ENCODE data around the gene LRRFIP1. TPM values are rescaled to one million over a fixed set of nuclear protein-coding genes. Genes with fewer than 3 reads are reported as not detected.

The LRRFIP1 gene
- total and polyA plus RNA-seq, 2 of the 13 experiments (the other 11 are each of a cell fraction or from before 2014, with no cell fraction given): 15.9 to 40.5 TPM

GRCh38 chr2:237682856-237683670 is 55.7 kb downstream of the LRRFIP1 start:
- in situ Hi-C loops (cut with HindIII; ENCODE audit: extremely low pct_ligation_motif_present, low pct_unique_long_range_greater_than_20kb): no loop called here
- peak overlapping the region; percentile 7 for H3K27ac ChIP-seq (ENCODE audit: extremely low read length, insufficient read depth, low read length)
- H2AFZ ChIP-seq (ENCODE audit: low read length): no peak overlapping the region
- TF ChIP-seq ZMYM4 (CRISPR knock-in tag; IDR thresholded peaks at IDR 0.05): peak; percentile 47; the same call in 1 of the 2 replicates
- peak; percentile 65; the same call in 1 of the 2 replicates for TF ChIP-seq FOXA3 (CRISPR knock-in tag; IDR thresholded peaks at IDR 0.05)
- 0 out of 2 replicates have a peak, but pooled peaks have one; percentile 39 for TF ChIP-seq ZBTB38 (CRISPR knock-in tag; IDR thresholded peaks at IDR 0.05)
- peak; percentile 67 for TF ChIP-seq HNF4G (IDR thresholded peaks at IDR 0.05; ENCODE audit: borderline replicate concordance, low read depth, low read length)
- TF ChIP-seq HNF4G (CRISPR knock-in tag; IDR thresholded peaks at IDR 0.05; ENCODE audit: borderline replicate concordance, low read depth): no peak
- TF ChIP-seq ASH2L (IDR thresholded peaks at IDR 0.05; ENCODE audit: insufficient read length, low read depth, low read length): peak; percentile 39
- TF ChIP-seq ZNF839 (CRISPR knock-in tag; IDR thresholded peaks at IDR 0.05; ENCODE audit: borderline replicate concordance): peak; percentile 46; the same call in 1 of the 2 replicates
- no peak for TF ChIP-seq ATF5 (CRISPR knock-in tag; IDR thresholded peaks at IDR 0.05; ENCODE audit: low read depth)
- TF ChIP-seq DPF2 (CRISPR knock-in tag; IDR thresholded peaks at IDR 0.05; ENCODE audit: borderline replicate concordance, low read depth): 0 out of 2 replicates have a peak, but pooled peaks have one; percentile 42
- TF ChIP-seq ARID3A (IDR thresholded peaks at IDR 0.05; ENCODE audit: low read depth, low read length): 0 out of 2 replicates have a peak, but pooled peaks have one; percentile 14
- 0 out of 2 replicates have a peak, but pooled peaks have one; percentile 23 for TF ChIP-seq GATAD2A (CRISPR knock-in tag; IDR thresholded peaks at IDR 0.05)
- TF ChIP-seq GABPA (IDR thresholded peaks at IDR 0.05; ENCODE audit: low read depth, low read length): no peak
- peak; percentile 13; the same call in 1 of the 2 replicates for TF ChIP-seq GABPA (CRISPR knock-in tag; IDR thresholded peaks at IDR 0.05; ENCODE audit: low read depth)
- peak; percentile 16; the same call in 1 of the 2 replicates for TF ChIP-seq KAT8 (CRISPR knock-in tag; IDR thresholded peaks at IDR 0.05)
- TF ChIP-seq ARID5B (CRISPR knock-in tag; IDR thresholded peaks at IDR 0.05): peak; percentile 57; the same call in 1 of the 2 replicates

More at GRCh38 chr2:237682856-237683670, 55.7 kb downstream of the LRRFIP1 start:
- Histone ChIP-seq H3K36me3 (replicated peaks in 1 of 2; ENCODE audit: control insufficient read depth in 1 of 2, insufficient read depth in 2 of 2, low read length in 2 of 2) (no peaks in the 10 kb centered on the region), H3K9me3 (ENCODE audit: low read length) (no peaks in the 10 kb centered on the region), H3K27me3 (ENCODE audit: control insufficient read depth in 1 of 2, insufficient read depth in 2 of 2, low read length in 2 of 2) (no peaks in the 10 kb centered on the region), H3K4me1 (ENCODE audit: insufficient read depth, low read length) (peaks cover 95% of the 10 kb centered on the region), H3K4me2 (ENCODE audit: low read depth, low read length) (peak overlapping the region; percentile 34), H3K4me3 (replicated peaks in 1 of 3; ENCODE audit: insufficient read depth in 1 of 3, low read depth in 2 of 3, low read length in 3 of 3) (no peak overlapping the region), H3K9ac (ENCODE audit: insufficient read depth, low read depth, low read length) (no peak overlapping the region), H3K79me2 (ENCODE audit: insufficient read depth, low read length) (no peaks in the 10 kb centered on the region), H4K20me1 (ENCODE audit: insufficient read depth, low read length) (no peaks in the 10 kb centered on the region)
- no peak for ATAC-seq
- DNase-seq (ENCODE audit: low spot score): peak; percentile 46
- CTCF ChIA-PET (ENCODE audit: low intra/inter-chr PET ratio, low total read pairs): no interaction called here
- intact Hi-C loops (cut with micrococcal nuclease; ENCODE audit: unreplicated experiment): no loop called here
- WGBS (ENCODE audit: low lambda C conversion rate): 76% methylated on average over 18 of the region's 18 CpGs
- POLR2A ChIA-PET: interaction anchor here (1.0 kb wide), 2 partner anchors 11 to 13 kb away, joined by 3 read pairs; no protein-coding TSS in a partner anchor
- BruUV-seq (replicated peaks): no TSS peak
- no peak for FAIRE-seq

Measured in HepG2 (cell line).